Measurements from ENCODE around the gene SDCBP2. TPM values are rescaled to one million over a fixed set of nuclear protein-coding genes. Genes with fewer than 3 reads are reported as not detected.

SDCBP2 gene
- total and polyA plus RNA-seq, 2 of the 13 experiments (the other 11 are each of a cell fraction or from before 2014, with no cell fraction given) = 1.2 to 2.4 TPM

GRCh38 chr20:1287306-1287705 is 41.6 kb downstream of the SDCBP2 start:
- TF ChIP-seq GFI1 (CRISPR knock-in tag; IDR thresholded peaks at IDR 0.05; ENCODE audit: borderline replicate concordance) = no peak
- no peak for TF ChIP-seq LBX2 (CRISPR knock-in tag; IDR thresholded peaks at IDR 0.05; ENCODE audit: borderline replicate concordance)
- TF ChIP-seq FIP1L1 (IDR thresholded peaks at IDR 0.05; ENCODE audit: borderline replicate concordance, insufficient read depth, low read depth, low read length) = no peak
- Histone ChIP-seq H3K4me1 (ENCODE audit: insufficient read depth, low read length) (no peaks in the 10 kb centered on the region), H2AFZ (ENCODE audit: low read length) (no peak overlapping the region), H3K4me3 (replicated peaks in 1 of 3; ENCODE audit: insufficient read depth in 1 of 3, low read depth in 2 of 3, low read length in 3 of 3) (no peak overlapping the region), H3K27ac (ENCODE audit: extremely low read length, insufficient read depth, low read length) (no peak overlapping the region), H3K9ac (ENCODE audit: insufficient read depth, low read depth, low read length) (no peak overlapping the region), H3K4me2 (ENCODE audit: low read depth, low read length) (no peak overlapping the region), H3K36me3 (replicated peaks in 1 of 2; ENCODE audit: control insufficient read depth in 1 of 2, insufficient read depth in 2 of 2, low read length in 2 of 2) (no peaks in the 10 kb centered on the region), H3K27me3 (ENCODE audit: control insufficient read depth in 1 of 2, insufficient read depth in 2 of 2, low read length in 2 of 2) (peaks cover 6 to 45% of the 10 kb centered on the region in 2 experiments; a peak in 4 of 5 replicates), H3K9me3 (ENCODE audit: low read length) (no peaks in the 10 kb centered on the region), H3K79me2 (ENCODE audit: insufficient read depth, low read length) (no peaks in the 10 kb centered on the region), H4K20me1 (ENCODE audit: insufficient read depth, low read length) (no peaks in the 10 kb centered on the region)
- FAIRE-seq = no peak
- 30% methylated on average over 1 of the region's 1 CpG for WGBS (ENCODE audit: low lambda C conversion rate)
- DNase-seq (ENCODE audit: low spot score) = no peak
- CTCF ChIA-PET (ENCODE audit: low intra/inter-chr PET ratio, low total read pairs) = no interaction called here
- intact Hi-C loops (cut with micrococcal nuclease; ENCODE audit: unreplicated experiment) (no loop called here), in situ Hi-C loops (cut with HindIII; ENCODE audit: extremely low pct_ligation_motif_present, low pct_unique_long_range_greater_than_20kb) (no loop called here)
- ATAC-seq = no peak
- POLR2A ChIA-PET = interaction anchor here (1.2 kb wide), 1 partner anchor 38 kb away, joined by 3 read pairs; no protein-coding TSS in a partner anchor
- BruUV-seq (replicated peaks) = no TSS peak

DNA sequence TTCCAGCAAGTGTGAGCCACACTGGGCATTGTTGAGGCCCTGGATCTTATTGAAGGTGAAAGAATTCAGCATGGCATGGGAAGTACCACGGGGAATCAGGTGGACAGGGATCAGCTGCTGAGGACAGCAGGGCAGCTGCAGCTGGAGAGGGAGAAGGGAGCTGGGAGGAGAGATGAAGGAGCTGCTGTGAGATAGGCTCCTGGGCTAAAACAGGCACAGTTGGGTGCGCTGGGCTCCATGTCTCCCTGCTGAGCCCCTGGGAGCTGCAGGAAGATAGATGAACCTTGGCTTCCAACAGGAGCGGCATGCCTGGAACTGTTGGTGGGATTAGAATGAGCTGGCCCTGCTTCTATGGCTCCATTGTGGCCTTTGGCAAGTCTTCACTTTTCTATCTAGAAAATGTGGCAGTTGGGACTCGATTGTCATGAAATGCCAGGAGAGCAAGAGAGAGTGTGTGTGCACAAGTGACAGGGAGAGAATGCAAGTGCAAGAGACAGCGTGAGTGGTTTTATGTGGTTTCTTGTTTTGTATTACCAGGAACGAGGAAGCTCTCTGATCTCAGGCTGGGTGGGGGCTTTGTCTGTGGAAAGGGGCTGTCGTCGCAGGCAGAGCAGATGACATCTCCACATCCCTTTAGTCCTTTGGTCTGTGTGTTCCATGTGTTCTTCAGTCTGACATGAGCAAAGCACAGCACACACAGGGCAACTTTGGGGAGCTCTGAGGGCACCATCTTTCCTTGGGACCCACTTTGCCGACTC is 42.5 kb downstream of the SDCBP2 start:
- H3K27ac ChIP-seq (ENCODE audit: extremely low read length, insufficient read depth, low read length) = no peak overlapping the region
- no peak for FAIRE-seq
- no peak overlapping the region for H3K4me2 ChIP-seq (ENCODE audit: low read depth, low read length)
- POLR2A ChIA-PET = interaction anchor here (1.2 kb wide), 1 partner anchor 39 kb away, joined by 3 read pairs; no protein-coding TSS in a partner anchor
- BruUV-seq (replicated peaks) = no TSS peak
- H4K20me1 ChIP-seq (ENCODE audit: insufficient read depth, low read length) = no peaks in the 10 kb centered on the region
- no peaks in the 10 kb centered on the region for H3K79me2 ChIP-seq (ENCODE audit: insufficient read depth, low read length)
- DNase-seq (ENCODE audit: low spot score) = no peak
- intact Hi-C loops (cut with micrococcal nuclease; ENCODE audit: unreplicated experiment) (no loop called here), in situ Hi-C loops (cut with HindIII; ENCODE audit: extremely low pct_ligation_motif_present, low pct_unique_long_range_greater_than_20kb) (no loop called here)
- no peak overlapping the region for H3K9ac ChIP-seq (ENCODE audit: insufficient read depth, low read depth, low read length)
- ATAC-seq = no peak
- no peak overlapping the region for H2AFZ ChIP-seq (ENCODE audit: low read length)
- H3K9me3 ChIP-seq (ENCODE audit: low read length) = no peaks in the 10 kb centered on the region
- CTCF ChIA-PET (ENCODE audit: low intra/inter-chr PET ratio, low total read pairs) = no interaction called here
- H3K36me3 ChIP-seq (replicated peaks in 1 of 2; ENCODE audit: control insufficient read depth in 1 of 2, insufficient read depth in 2 of 2, low read length in 2 of 2) = no peaks in the 10 kb centered on the region
- no peaks in the 10 kb centered on the region for H3K4me1 ChIP-seq (ENCODE audit: insufficient read depth, low read length)
- 20% methylated on average over 9 of the region's 9 CpGs for WGBS (ENCODE audit: low lambda C conversion rate)
- no peak overlapping the region for H3K4me3 ChIP-seq (replicated peaks in 1 of 3; ENCODE audit: insufficient read depth in 1 of 3, low read depth in 2 of 3, low read length in 3 of 3)
- H3K27me3 ChIP-seq (ENCODE audit: control insufficient read depth in 1 of 2, insufficient read depth in 2 of 2, low read length in 2 of 2) = peaks cover 6 to 51% of the 10 kb centered on the region in 2 experiments; a peak in 4 of 5 replicates
- TF ChIP-seq SAP130 (CRISPR knock-in tag; IDR thresholded peaks at IDR 0.05; ENCODE audit: low read depth) (no peak), ZNF746 (CRISPR knock-in tag; IDR thresholded peaks at IDR 0.05) (no peak), RELA (CRISPR knock-in tag; IDR thresholded peaks at IDR 0.05) (no peak), TOE1 (CRISPR knock-in tag; IDR thresholded peaks at IDR 0.05) (no peak), ZNF512B (CRISPR knock-in tag; IDR thresholded peaks at IDR 0.05; ENCODE audit: borderline replicate concordance) (no peak), MYPOP (CRISPR knock-in tag; IDR thresholded peaks at IDR 0.05) (no peak), IRX3 (CRISPR knock-in tag; IDR thresholded peaks at IDR 0.05; ENCODE audit: borderline replicate concordance, low read depth) (no peak)
- TF ChIP-seq, protein P1, sequence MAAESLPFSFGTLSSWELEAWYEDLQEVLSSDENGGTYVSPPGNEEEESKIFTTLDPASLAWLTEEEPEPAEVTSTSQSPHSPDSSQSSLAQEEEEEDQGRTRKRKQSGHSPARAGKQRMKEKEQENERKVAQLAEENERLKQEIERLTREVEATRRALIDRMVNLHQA (CRISPR knock-in tag; IDR thresholded peaks at IDR 0.05) = no peak
